ENCODE data around the gene ADGRD1.

Gene ADGRD1

DNA sequence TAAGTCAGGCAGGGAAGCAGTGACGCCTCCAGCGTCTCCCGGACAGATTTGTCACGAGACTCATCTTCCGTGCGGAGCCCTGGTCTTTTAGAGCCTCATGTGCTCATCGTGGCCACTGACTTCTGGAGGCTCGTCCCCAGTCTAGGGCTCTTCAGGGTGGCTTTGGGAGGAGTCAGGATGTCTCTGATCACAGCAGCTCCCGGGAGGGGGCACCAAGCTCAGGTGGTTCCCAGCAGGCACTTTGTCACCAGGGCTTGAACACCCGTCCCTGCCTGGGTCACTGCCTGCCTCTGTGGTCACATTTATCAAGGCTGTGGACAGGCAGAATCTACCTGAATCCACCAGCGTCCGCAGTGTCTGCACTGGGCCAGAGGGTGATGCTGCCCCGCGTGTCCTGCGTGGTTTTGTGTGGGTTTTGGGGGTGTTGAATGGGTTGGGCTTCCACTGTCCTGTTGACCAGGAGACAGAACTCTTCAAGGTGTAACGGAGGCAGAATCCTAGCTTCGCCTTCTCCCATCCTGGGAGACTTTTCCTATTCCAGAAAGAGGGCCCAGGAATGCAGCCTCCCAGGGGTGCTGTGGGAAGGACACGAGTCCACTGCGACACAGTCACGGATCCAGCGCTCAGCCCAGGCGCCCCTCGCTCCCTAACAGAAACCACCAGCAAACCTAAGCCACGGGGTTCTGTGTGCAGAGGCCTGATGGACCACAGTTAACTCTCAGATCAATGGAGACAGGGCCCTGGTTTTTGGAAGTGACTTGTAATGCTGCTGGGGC, 132.3 kb downstream of the ADGRD1 start:
- in situ Hi-C loops (cut with MboI; ENCODE audit: low sequenced_read_pairs): no loop called here

DNA sequence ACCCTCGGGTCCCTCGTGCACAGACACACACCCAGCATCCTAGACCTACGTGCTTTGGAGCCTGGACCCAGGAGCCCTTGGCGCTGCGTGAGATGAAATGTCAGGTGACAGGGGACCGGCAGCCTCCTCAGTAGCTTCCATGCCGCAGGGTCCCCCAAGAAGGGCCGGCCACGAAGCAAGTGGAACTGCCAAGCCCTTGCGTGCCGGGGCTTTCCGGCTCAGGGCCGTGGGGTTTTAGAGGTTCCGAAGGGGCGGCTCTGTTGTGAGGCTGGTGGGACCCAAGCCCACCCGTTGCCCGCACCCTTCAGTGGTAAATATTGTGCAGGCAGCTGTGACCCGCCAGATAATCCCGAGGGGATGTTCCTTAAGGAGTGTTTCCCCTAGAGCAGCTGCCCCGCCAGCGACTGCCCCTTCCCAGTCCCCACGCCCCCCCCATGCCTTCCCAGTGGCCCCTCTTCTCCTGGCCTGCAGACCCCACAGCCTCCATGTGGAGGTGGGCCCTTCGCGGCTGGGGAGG, 133.7 kb downstream of the ADGRD1 start:
- in situ Hi-C loops (cut with MboI; ENCODE audit: low sequenced_read_pairs): no loop called here

DNA sequence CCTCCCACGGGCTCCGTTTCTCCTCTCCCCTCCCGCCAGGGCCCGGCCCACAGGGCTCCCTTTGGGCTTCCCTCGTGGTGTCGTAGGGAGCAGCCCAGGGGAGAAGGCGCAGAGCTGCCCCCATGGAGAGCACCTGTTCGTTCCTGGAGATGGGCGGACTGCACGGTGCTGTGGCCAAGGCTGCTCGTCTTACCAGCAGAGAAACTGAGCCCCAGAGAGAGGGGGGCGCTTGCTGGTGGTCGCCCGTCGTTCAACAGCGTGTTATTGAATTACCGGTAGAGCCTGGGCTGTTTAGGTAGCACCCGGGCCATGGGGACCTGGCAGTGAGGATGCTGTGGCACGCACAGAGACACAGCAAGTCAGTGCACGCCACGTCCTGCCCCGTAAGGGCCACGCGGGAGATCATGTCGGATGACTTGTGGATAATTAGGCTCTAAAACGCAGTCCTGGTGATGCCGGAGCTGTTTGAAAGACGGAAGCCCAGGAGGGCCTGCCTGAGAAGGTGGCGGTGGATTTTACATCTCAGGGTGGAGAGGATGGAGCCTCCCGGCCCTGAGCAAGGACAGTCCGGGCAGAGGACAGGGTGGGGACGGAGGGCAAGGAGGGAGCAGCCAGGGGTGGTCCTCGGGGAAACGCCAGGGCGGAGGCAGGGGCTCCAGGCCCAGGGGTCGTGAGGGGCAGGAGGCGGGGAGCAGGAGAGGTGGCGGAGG, 134.4 kb downstream of the ADGRD1 start:
- in situ Hi-C loops (cut with MboI; ENCODE audit: low sequenced_read_pairs): no loop called here

DNA sequence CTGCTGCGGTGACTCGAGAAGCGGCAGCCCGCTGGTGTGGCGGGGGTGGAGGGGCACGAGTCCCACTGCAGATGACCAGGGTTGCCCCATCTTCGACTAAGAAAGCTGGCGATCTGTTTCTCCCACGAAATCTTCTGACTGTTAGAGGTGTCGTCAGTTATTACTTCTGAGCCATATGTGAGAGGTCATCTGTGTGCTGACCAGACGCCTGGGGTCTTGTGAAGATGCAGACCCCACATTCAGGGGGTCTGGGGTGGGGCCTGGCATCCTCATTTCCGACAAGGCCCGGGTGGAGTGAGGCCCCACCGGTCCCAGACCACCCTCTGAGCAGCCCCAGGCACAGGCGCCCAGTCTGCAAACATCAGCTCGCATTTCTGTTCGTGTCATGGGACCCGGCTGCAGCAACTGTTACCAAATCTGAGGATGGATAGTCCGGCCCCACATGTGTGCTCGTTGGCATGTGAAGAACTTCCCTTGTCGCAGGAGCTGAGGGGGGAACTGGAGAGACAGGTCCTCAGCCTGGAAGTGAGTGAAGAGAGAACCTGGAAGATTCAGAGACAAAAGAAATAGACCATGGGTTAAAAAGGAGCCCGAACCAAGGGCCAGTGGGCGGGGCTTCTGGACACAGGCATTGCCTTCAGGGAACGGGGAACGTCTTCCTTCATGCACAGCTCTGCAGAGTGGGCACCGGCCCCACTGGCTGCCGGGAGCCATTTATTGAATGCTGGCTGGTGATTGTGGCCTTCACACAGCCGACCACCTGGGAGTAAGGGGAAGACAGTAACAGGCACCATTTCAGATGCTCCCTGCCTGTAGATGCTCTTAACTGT, 135.2 kb downstream of the ADGRD1 start:
- in situ Hi-C loops (cut with MboI; ENCODE audit: low sequenced_read_pairs): no loop called here

DNA sequence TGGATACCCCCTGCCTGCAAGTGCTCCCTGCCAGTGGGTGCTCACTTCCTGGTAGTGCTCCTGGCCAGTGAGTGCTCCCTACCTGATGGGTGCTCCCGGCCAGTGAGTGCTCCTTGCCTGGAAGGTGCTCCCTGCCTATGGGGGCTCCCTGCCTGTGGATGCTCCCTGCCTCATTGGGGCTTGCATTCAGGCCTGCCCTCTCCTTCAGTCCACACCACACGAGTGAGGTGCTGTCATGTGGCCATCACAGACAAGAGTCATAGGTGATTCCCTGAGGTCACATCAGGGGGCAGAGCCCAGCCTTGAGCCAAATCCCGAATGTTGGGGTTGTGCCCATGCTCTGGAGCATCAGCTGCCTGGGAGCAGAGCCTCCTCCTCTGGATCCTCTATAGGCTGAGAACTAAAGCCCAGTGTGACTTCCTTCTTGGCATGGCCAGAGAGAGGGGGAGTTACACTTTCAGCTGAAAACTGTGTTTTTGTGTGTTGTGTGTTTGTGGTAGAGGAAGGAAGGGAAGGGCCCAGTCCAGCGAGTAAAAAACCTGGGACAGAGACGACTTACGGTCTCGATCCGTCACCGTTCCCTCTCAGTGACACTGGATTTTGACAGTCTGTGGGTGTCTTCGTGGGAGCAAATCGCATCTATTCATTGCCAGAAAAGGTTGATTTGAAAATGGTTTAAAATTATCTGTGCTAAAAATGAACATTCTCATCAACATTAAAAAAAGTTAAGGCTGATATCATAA, 136.0 kb downstream of the ADGRD1 start:
- in situ Hi-C loops (cut with MboI; ENCODE audit: low sequenced_read_pairs): no loop called here

DNA sequence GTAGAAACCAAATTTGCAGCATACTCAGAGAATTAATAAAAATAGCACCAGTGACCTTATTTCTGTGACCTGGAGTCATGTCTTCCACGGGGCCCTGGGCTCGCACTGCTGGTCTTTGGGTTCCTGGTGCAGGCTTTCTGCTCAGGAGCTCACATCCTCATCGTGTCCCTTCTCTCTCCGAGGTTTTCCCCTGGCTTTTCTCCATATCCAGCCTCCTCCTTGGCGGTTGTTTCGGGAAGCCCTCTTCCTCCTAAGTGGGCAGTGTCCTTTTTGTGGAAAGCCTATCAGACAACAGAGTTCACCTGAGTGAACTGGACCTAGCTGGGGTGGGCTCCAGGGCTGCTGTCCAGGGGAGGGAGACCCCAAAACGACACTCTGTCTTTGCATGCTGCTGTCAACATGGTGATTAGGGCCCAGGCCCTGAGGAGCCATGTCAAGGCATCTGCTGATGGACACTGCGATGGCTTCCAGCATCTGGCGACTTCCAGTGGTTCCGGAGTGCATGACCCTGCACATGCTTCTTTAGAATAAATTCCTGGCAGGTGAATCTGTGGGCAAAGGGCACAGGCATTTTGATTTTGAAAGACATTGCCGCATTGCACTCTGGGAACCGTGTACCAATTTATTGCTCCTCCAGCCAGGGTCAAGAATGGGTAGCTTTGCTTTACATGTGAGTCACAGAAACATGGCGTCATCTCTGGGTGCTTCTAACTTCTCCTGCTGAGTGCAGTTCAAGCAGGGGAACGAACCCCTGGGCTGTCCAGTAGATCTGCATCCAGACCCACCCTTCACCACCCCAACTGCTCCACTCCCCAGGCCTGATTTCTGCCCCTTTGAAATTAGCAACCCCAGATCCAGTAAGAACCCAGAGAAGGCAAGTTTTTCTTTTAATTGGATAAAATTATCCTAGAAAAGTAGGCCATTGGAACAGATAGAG, 136.8 kb downstream of the ADGRD1 start:
- in situ Hi-C loops (cut with MboI; ENCODE audit: low sequenced_read_pairs): no loop called here

DNA sequence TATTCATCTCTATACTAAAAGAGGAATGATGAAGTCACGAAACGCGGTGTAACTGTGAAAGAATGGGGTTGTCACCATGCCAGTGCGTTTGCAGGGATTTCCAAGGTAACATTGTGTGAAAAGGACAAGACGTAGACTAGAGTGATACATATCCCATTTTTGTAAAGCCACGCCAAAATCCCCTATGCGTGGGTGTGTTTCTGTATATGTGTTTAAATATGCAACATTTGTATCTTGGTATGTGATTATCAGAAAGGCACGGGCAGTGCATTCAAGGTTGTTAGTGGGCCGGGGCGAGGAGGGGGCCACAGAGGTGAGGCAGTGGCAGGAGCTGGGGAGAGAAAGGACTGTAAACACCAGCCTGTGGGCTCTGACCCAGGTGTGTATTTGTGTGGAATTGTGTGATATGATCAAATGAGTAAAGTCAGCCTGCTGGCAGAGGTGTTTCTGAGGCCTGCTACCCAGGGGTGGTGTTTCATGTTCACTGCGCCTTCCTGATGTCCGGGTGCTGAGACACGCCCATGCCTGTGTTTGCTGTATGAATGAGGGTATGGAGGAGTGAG, 137.8 kb downstream of the ADGRD1 start:
- in situ Hi-C loops (cut with MboI; ENCODE audit: low sequenced_read_pairs): no loop called here

DNA sequence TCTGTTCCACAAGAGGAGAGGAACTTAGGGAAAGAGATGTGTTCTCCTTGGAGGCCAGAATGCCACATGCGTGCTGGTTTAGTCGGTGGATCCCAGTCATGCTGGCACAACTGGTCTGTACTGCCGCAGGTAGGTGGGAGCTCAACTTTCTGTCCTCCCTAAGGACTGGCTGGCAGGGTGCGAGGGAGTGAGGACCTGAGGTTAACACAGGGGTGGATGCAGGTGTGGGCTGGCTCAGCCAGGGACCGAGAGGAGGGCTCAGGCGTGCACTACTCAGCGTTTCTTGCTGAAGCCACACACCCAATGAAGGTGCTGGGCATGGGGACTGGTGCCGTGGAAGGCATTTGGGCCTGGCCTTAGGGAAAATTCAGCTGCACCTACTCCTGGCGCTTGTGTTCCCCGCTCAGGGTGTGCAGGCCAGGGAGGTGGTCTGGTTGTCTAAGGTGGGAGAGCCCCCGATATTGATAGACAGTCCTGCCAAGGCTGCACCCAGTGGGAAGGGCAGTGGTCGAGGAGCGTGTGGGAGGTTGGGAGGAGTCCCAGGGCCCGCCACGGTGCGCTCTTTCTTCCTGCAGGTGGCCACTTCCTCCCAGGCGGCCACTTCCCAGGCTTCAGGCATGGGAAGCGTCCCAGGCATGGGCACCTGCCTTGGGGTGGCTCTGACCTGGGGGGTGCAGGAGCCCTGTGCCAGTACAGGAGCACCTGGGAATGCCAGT, 138.4 kb downstream of the ADGRD1 start:
- in situ Hi-C loops (cut with MboI; ENCODE audit: low sequenced_read_pairs): no loop called here

DNA sequence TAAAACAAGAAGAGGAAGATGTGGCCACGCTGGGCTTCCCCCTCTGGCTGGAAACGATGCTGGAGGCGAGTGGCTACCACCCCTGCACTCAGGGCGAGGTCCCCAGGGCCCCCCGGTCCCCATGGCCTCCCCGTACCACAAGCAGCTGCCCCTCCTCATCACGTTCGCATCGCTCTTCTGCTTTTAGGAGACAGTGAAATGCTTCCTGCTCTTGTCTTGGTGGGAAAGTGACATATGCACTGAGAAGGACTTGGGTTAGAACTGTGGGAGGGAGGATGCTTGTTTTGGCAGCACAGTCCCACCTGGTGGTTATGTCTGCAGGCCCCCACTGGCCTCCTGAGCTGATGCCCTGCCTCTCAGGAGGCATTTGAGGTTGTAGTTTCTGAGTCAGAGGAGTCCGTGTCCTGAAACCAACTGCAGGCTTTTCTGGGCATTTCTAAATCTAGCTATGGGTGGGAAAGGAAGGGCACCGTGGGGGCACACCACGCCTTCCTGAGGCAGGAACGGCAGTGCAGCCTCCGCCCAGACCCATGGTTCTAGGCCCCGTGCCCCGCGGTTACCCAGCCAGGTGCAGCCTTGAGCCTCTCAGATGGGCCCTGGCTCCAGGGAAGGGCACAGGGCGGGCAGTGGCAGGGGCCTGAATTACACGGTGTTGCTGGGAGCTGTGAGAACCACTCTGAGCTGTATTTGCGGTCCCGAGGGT, 139.3 kb downstream of the ADGRD1 start:
- in situ Hi-C loops (cut with MboI; ENCODE audit: low sequenced_read_pairs): no loop called here

DNA sequence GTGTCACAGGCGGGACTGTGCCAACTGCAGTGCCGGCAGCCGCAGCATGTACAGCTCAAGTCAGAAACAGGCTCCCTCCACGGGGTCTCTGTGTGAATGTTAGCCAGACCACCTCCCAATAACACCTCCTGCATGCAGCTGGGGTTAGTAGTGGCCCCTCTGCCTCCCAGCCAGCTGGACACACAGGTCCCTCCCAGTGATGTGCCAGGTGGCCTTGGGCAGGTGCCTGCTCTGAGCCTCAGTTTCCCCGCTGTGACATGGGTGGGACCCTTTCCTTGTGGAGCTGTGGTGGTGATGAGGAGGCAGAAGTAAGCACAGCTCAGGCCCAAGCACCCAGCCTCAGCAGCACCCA, 139.9 kb downstream of the ADGRD1 start:
- in situ Hi-C loops (cut with MboI; ENCODE audit: low sequenced_read_pairs): no loop called here

DNA sequence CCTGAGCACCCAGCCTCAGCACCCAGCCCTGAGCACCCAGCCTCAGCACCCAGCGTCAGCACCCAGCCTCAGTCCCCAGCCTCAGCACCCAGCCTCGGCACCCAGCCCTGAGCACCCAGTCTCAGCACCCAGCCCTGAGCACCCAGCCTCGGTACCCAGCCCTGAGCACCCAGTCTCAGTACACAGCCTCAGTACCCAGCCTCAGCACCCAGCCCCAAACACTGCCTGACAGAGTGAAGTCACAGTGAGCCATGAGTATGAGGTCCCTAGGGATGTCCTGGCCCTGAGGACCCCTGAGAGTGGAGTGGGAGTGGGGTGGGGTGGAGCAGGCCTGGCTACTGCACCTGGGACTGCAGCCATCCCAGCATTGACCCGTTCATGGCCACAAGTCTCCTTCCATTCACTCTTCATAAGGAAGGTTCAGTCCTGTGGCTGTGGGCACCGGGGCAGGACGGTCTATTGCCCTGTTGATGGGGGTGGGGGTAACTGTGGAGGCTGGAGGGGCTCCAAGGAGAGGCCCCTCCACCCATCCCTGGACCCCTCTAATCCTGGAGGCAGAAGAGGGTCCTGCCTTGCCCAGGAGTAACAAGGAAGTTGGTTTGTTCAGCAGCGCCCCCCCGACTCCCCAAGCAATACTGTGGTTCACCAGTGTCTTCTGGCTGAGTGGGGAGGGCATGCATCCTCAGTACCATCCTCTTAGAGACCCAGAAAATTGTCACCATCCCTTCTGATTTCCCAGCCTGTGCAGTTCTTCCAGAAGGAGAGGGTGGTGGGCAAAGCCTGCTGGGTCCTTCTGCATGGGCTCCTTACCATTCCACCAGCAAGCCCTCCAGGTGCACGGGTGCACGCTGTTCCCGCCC, 140.5 kb downstream of the ADGRD1 start:
- in situ Hi-C loops (cut with MboI; ENCODE audit: low sequenced_read_pairs): no loop called here

DNA sequence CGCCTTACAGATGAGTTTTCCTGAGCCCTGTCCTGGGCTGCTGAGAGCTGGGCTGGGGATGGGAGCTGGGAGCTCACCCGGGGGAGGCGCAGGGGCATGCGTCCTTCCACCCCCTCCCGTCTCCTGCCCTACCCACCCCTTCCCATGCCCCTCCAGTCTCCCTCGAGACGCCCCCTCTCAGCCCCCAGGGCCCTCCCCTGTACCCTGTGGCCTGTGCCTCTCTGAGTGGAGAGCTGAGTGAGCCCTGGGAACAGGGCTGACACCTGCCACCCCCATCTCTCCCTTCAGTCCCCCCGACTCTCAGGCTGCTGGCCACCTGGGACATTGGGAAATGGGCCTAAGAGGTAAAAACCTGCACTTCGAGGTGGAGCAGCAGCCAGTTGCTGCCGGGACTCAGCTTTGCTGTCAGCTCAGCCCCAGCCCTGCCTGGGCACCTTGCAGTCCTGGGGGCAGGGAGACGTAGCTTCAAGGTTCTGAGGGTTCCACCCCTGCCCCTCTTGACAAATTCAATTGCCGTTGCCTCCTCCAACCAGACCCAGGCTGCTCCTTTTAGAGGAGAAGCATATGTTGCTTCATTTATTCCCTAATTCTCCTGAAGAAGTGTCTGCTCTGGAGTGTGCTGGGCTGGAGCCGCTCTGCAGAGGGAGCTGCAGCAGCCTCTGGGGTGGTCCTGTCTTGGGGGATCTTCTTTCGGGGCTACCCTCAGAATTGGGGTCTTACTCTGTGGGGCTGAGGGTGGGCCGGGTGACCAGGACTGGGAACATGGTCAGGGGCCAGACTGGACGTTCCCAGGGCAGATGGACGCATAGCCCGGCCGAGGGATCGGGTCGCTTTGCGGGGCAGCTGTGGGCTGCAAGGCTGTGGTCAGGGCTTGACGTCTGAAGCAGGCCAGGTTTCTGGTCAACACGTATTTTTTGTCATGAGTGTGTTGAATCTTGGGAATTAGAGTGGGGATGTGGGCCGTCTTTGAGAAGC, 141.4 kb downstream of the ADGRD1 start:
- in situ Hi-C loops (cut with MboI; ENCODE audit: low sequenced_read_pairs): no loop called here

DNA sequence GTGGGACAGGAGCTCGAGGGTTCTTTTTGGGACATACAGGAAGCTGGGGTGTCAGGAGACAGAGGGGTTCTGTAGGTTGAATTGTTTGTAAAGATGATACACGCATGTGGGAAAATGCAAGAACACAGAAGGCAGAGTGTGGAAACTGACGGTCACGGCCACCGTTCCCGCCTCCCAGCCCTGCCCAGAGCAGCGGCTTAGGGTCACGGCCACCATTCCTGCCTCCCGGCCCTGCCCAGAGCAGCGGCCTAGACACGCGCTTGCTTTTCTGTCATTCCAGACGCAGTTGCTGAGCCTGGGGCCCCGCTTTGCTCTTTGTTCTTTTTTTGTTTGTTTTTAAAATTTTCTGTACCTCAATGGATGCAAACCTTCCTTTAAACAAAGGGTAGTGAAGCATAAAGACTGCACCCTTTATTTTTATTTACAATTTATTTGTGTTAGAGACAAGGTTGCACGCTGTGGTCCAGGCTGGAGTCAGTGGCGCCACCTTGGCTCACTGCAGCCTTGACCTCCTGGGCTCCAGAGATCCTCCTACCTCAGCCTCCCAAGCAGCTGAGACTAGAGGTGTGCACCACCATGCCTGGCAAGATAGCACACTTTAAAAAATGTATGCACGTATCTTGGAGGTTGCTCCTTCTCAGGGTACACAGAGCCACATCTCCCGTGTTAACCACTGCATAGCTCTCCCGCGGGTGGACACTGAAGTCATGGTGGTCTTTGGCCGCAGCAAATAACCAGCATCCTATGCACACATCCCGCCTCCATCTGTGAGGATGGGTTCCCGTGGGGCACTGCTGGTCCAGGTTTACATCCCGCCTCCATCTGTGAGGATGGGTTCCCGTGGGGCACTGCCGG, 142.3 kb downstream of the ADGRD1 start:
- in situ Hi-C loops (cut with MboI; ENCODE audit: low sequenced_read_pairs): no loop called here

DNA sequence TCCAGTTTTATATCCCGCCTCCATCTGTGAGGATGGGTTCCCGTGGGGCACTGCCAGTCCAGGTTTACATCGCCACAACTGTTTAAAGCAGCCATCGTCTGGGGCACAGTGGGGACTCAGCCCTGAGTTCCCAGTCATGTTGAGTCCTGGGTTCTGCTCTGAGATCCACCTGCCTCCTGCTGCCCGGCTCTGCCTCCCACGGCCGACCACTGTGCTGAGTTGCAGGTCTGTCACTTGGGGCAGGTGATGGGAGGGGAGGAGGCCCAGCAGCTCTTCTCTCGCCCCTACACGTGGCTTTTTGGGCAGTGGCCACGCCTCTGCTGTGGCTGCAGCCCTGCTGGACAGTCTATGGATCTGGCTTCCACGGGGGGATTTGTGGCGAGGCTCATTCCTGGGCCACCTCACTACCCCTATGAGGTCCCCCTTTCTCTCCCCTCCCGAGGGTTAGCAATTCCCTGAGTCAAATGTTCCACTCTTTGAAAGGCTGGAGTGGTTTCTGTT, 143.0 kb downstream of the ADGRD1 start:
- in situ Hi-C loops (cut with MboI; ENCODE audit: low sequenced_read_pairs): no loop called here

All from hTERT RPE-1 (cell line).